GM19099 (cell line): ENCODE measurements around the gene PINK1.

Experiments used
- POLR2A ChIP-seq: IDR thresholded peaks from 3 replicates; pipeline ENCODE4 v1.6.1; 2011; ENCODE audit warnings: low read depth; ENCODE audit not compliant: insufficient read length; ENCODE audit errors: extremely low read depth

Gene PINK1

DNA sequence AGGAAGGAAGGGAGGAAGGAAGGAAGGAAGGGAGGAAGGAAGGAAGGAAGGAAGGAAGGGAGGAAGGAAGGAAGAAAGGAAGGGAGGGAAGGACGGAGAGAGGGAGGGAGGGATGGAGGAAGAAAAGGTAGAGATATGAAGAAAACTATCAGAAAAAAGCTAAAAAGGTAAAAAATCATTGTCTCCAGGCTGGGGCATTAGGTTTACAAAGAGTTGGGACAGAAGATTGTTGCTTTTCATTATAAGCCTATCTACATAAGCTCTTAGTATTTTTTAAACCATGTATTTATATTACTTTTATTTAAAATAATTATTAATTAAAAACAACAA lies 7.2 kb upstream of the PINK1 start:
- TF ChIP-seq POLR2A = no peak

DNA sequence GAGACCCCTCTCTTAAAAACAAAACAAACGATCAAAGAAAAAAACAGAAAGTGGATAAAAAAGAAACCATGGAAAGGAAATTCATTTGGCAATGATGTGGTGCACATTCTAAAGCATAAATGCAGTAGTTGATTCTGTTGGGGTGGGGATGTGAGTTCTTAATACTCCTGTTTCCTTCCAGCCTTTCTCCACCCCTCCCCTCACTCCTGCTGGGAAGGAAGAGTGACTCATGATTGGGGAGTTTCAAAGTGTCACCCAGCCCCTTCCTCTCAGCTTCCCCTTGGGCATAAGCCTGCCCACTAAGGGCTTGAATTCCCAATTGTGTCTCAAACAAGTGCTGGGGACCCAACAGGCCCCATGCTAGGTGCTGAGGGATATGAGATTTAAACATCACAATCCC lies 6.7 kb upstream of the PINK1 start:
- TF ChIP-seq POLR2A = no peak

DNA sequence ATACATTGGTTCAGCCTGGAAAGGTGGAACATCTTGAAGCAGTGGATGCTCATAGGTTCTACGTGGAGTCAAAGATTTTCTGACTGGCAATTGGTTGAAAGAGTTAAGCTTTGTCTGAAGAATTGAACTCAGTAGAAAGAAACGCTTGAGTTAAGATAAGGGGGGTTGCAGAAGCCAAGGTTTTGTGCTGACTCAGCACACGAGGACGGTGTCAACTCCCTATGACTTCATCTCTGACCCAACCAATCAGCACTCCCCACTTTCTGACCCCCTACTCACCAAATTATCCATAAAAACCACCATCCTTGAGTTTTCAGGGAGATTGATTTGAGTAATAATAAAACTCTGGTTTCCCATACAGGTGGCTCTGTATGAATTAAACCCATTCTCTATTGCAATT lies 2.5 kb upstream of the PINK1 start:
- TF ChIP-seq POLR2A = no peak

GRCh38 chr1:20632386-20632785 lies 872 bp upstream of the PINK1 start:
- TF ChIP-seq POLR2A = no peak

- TF ChIP-seq POLR2A = no peak
These were observed 871 bp downstream of the PINK1 start for GRCh38 chr1:20634065-20634593.

DNA sequence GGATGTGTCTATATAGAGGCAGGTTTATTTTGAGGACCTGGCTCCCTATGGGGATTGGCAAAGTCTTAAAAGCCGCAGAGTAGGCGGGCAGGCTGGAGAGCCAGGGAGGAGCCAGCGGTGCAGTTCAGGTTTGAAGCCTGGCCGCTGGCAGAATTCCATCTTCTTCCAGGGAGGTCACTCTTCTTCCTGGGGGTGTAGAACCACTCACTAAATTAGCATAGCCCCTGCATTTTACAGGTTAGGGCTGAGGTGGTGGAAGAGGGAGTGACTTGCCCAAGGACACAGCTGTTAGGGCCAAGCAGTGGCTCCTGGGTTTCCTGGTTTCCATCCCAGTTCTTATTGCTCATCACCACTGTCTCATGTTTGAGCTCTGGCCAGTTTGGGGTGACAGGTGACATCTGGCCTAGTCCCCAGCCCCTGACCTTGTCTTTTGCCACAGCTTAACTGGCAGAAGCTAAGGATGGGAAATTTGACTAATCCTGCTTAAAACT lies 1.4 kb downstream of the PINK1 start:
- TF ChIP-seq POLR2A = no peak

GRCh38 chr1:20636785-20637347 lies 3.6 kb downstream of the PINK1 start:
- TF ChIP-seq POLR2A = no peak

DNA sequence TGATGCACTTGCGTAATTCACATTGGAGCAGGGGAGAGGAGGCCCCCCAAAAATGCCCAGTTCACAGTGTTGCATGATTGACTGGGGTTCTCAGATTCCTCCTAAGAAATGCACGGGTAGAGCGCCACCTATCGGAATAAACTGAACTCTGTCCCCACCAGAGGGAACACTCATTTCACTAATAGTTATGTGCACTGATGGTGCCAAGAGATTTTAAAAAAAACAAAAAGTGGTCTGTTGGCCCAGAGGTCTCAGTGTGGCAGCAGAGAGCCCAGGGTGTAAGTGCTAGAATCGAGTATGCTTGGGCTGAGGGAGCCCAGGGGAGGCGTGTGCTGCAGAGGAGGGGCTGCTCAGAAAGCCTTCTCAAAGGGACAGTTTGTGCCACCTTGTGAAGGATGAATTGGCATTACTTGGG lies 6.9 kb downstream of the PINK1 start:
- TF ChIP-seq POLR2A = no peak

- TF ChIP-seq POLR2A = no peak
These were observed 8.7 kb downstream of the PINK1 start for GRCh38 chr1:20641975-20642374.

- no peak for TF ChIP-seq POLR2A
These were observed 9.8 kb downstream of the PINK1 start for GRCh38 chr1:20643080-20643479.

DNA sequence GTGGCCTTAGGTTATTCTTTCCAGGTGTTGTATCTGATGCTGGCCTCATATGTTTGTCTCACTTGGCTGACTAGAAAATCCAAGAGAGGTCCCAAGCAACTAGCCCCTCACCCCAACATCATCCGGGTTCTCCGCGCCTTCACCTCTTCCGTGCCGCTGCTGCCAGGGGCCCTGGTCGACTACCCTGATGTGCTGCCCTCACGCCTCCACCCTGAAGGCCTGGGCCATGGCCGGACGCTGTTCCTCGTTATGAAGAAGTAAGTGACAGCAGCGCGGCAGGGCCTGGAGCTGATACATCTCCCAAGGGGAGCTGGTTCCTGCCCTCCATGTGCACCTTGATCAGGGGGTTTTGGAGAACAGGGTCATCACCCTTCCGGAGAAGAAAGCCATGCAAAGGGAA lies 11.2 kb downstream of the PINK1 start:
- TF ChIP-seq POLR2A = no peak

DNA sequence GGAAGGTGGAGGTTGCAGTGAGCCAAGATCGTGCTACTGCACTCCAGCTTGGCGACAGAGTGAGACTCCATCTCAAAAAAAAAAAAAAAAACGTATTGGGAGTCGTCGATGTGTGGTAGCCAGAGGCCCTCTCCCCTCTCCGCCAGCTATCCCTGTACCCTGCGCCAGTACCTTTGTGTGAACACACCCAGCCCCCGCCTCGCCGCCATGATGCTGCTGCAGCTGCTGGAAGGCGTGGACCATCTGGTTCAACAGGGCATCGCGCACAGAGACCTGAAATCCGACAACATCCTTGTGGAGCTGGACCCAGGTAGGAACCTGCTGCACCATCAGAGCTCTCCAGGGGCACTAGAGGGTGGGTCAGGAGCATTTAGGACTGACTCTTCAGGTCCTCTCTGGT lies 12.2 kb downstream of the PINK1 start:
- TF ChIP-seq POLR2A = no peak

GRCh38 chr1:20648438-20648837 lies 15.2 kb downstream of the PINK1 start:
- TF ChIP-seq POLR2A = no peak

GRCh38 chr1:20648946-20649345 lies 15.7 kb downstream of the PINK1 start:
- no peak for TF ChIP-seq POLR2A

- TF ChIP-seq POLR2A = no peak
These were observed 19.0 kb downstream of the PINK1 start for GRCh38 chr1:20652300-20652699.

GRCh38 chr1:20654104-20654690 lies 20.9 kb downstream of the PINK1 start:
- no peak for TF ChIP-seq POLR2A

DNA sequence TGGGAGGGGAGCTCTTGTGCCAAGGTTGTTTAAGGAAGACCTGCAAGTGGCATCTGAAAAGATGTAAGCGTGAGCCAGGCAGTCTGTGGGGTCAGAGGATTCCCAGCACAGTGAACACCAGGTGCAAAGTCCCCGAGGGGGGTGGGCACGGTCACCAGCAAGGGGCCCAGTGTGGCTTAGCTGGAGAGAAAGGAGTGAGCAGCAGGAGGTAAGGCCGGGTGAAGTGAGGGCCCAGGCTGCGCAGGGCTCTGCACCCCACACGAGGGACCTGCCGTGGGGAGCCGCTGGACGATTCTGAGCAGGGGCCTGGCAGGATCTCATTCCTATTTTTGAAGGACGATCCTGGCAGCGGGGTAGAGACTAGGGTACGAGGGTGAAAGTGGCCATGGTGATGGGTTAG lies 23.8 kb downstream of the PINK1 start:
- no peak for TF ChIP-seq POLR2A
